ENCODE results near the gene KRTAP9-1. TPM values are rescaled to one million over a fixed set of nuclear protein-coding genes. Genes with fewer than 3 reads are reported as not detected.

KRTAP9-1 gene
- total and polyA plus RNA-seq, 4 experiments from 2014 or later: not detected

GRCh38 chr17:41178843-41179616 is 10.7 kb upstream of the KRTAP9-1 start:
- no peak for DNase-seq
- POLR2A ChIA-PET (ENCODE audit: partially characterized antibody): interaction anchor here (1.2 kb wide), 1 partner anchor 39 kb away, joined by 3 read pairs; the partner anchor contains the start of gene KRTAP4-6
- H3K27me3 ChIP-seq (ENCODE audit: insufficient read depth, low read length): no peaks in the 10 kb centered on the region

DNA sequence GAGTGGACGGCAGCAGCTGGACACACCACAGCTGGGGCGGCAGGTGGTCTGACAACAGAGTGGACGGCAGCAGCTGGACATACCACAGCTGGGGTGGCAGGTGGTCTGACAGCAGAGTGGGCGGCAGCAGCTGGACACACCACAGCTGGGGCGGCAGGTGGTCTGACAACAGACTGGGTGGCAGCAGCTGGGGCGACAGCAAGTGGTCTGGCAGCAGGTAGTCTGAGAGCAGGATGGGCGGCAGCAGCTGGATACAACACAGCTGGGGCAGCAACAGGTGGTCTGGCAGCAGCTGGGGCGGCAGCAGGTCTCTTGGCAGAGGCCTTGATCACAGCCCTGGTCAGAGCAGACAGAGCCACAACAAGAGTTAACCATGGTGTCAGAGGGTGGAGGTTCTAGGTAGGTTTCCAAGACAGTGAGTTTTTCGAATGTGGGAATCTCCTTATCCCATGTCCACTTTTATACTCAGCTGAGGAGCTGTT is 5.2 kb upstream of the KRTAP9-1 start, which contains the start of gene KRTAP4-1:
TSS of gene KRTAP4-1 (minus strand) at position 432 of the 482 bp plus-strand sequence. CDS start at position 375, 57 bp downstream.
- Mint-ChIP-seq H3K4me1 (no peaks in the 10 kb centered on the region), H3K9me3 (peaks cover 0 to 5% (median 0%) of the 10 kb centered on the region in 8 donors), H3K36me3 (no peaks in the 10 kb centered on the region), H3K4me3 (no peak within 1 kb of the TSS), H3K27ac (no peak within 1 kb of the TSS), H3K27me3 (peaks cover 3 to 18% of the 10 kb centered on the region in 2 donors)
- H3K27ac ChIP-seq (ENCODE audit: low read depth, low read length): no peak within 1 kb of the TSS
- H3K36me3 ChIP-seq (ENCODE audit: insufficient read depth, low read length): no peaks in the 10 kb centered on the region
- H3K4me3 ChIP-seq (ENCODE audit: low read length in 2 of 2): no peak within 1 kb of the TSS
- ChIA-PET CTCF (ENCODE audit: partially characterized antibody) (no interaction called here), POLR2A (ENCODE audit: partially characterized antibody) (no interaction called here)
- H3K4me1 ChIP-seq (ENCODE audit: insufficient read depth, low read length): no peaks in the 10 kb centered on the region
- H3K9me3 ChIP-seq (ENCODE audit: control insufficient read depth in 1 of 2, low read length in 2 of 2): no peaks in the 10 kb centered on the region
- no peaks in the 10 kb centered on the region for H3K27me3 ChIP-seq (ENCODE audit: insufficient read depth, low read length)
- intact Hi-C loops (cut with micrococcal nuclease): no loop called here
- DNase-seq: no peak

More at GRCh38 chr17:41178843-41179616, 10.7 kb upstream of the KRTAP9-1 start:
- no peak overlapping the region for H3K4me3 Mint-ChIP-seq
- no peaks in the 10 kb centered on the region for H3K4me1 Mint-ChIP-seq
- H3K27me3 Mint-ChIP-seq: peaks cover 0 to 3% of the 10 kb centered on the region in 2 donors
- H3K27ac Mint-ChIP-seq: peak overlapping the region in 1 of 7 donors; percentile 3
- intact Hi-C loops (cut with micrococcal nuclease): no loop called here
- Histone ChIP-seq H3K9me3 (ENCODE audit: control insufficient read depth in 1 of 2, low read length in 2 of 2) (no peaks in the 10 kb centered on the region), H3K27ac (ENCODE audit: low read depth, low read length) (no peak overlapping the region), H3K4me1 (ENCODE audit: insufficient read depth, low read length) (no peaks in the 10 kb centered on the region), H3K36me3 (ENCODE audit: insufficient read depth, low read length) (no peaks in the 10 kb centered on the region), H3K4me3 (ENCODE audit: low read length in 2 of 2) (no peak overlapping the region)
- peaks cover 0 to 5% (median 0%) of the 10 kb centered on the region in 8 donors for H3K9me3 Mint-ChIP-seq
- CTCF ChIA-PET (ENCODE audit: partially characterized antibody): no interaction called here
- H3K36me3 Mint-ChIP-seq: no peaks in the 10 kb centered on the region

GRCh38 chr17:41185001-41185400 is 4.7 kb upstream of the KRTAP9-1 start:
- Histone ChIP-seq H3K27me3 (ENCODE audit: insufficient read depth, low read length) (no peaks in the 10 kb centered on the region), H3K9me3 (ENCODE audit: control insufficient read depth in 1 of 2, low read length in 2 of 2) (no peaks in the 10 kb centered on the region), H3K27ac (ENCODE audit: low read depth, low read length) (no peak overlapping the region), H3K36me3 (ENCODE audit: insufficient read depth, low read length) (no peaks in the 10 kb centered on the region), H3K4me1 (ENCODE audit: insufficient read depth, low read length) (no peaks in the 10 kb centered on the region), H3K4me3 (ENCODE audit: low read length in 2 of 2) (no peak overlapping the region)
- H3K36me3 Mint-ChIP-seq: no peaks in the 10 kb centered on the region
- POLR2A ChIA-PET (ENCODE audit: partially characterized antibody): no interaction called here
- no peak overlapping the region for H3K4me3 Mint-ChIP-seq
- H3K27ac Mint-ChIP-seq: no peak overlapping the region
- intact Hi-C loops (cut with micrococcal nuclease): no loop called here
- H3K27me3 Mint-ChIP-seq: peaks cover 3 to 18% of the 10 kb centered on the region in 2 donors
- CTCF ChIA-PET (ENCODE audit: partially characterized antibody): no interaction called here
- DNase-seq: no peak
- no peaks in the 10 kb centered on the region for H3K4me1 Mint-ChIP-seq
- H3K9me3 Mint-ChIP-seq: peaks cover 0 to 5% (median 0%) of the 10 kb centered on the region in 8 donors

- Histone ChIP-seq H3K4me1 (ENCODE audit: insufficient read depth, low read length) (no peaks in the 10 kb centered on the region), H3K27me3 (ENCODE audit: insufficient read depth, low read length) (no peaks in the 10 kb centered on the region), H3K36me3 (ENCODE audit: insufficient read depth, low read length) (no peaks in the 10 kb centered on the region), H3K9me3 (ENCODE audit: control insufficient read depth in 1 of 2, low read length in 2 of 2) (no peaks in the 10 kb centered on the region), H3K27ac (ENCODE audit: low read depth, low read length) (no peak overlapping the region), H3K4me3 (ENCODE audit: low read length in 2 of 2) (no peak overlapping the region)
- Mint-ChIP-seq H3K4me1 (no peaks in the 10 kb centered on the region), H3K27ac (no peak overlapping the region), H3K27me3 (peaks cover 9 to 32% of the 10 kb centered on the region in 2 donors), H3K4me3 (no peak overlapping the region), H3K9me3 (peaks cover 0 to 5% (median 0%) of the 10 kb centered on the region in 8 donors), H3K36me3 (no peaks in the 10 kb centered on the region)
- CTCF ChIA-PET (ENCODE audit: partially characterized antibody): no interaction called here
- no peak for DNase-seq
- POLR2A ChIA-PET (ENCODE audit: partially characterized antibody): no interaction called here
- intact Hi-C loops (cut with micrococcal nuclease): no loop called here
Measured at GRCh38 chr17:41186872-41187271, 2.8 kb upstream of the KRTAP9-1 start.

DNA sequence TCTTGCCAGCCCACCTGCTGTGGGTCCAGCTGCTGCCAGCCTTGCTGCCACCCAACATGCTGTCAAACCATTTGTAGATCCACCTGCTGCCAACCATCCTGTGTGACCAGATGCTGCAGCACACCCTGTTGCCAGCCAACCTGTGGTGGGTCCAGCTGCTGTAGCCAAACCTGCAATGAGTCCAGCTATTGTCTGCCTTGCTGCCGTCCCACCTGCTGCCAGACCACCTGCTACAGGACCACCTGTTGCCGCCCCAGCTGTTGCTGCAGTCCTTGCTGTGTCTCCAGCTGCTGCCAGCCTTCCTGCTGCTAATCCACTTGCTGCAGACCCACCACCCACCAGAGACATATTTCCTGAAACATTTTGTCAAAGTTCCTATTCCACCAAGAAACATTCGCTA is 641 bp downstream of the KRTAP9-1 start:
- no peak overlapping the region for H3K27ac ChIP-seq (ENCODE audit: low read depth, low read length)
- H3K9me3 ChIP-seq (ENCODE audit: control insufficient read depth in 1 of 2, low read length in 2 of 2): no peaks in the 10 kb centered on the region
- no peak for DNase-seq
- H3K4me1 Mint-ChIP-seq: peaks cover 0 to 5% (median 0%) of the 10 kb centered on the region in 4 donors
- peaks cover 0 to 5% (median 1%) of the 10 kb centered on the region in 8 donors for H3K9me3 Mint-ChIP-seq
- POLR2A ChIA-PET (ENCODE audit: partially characterized antibody): no interaction called here
- no peak overlapping the region for H3K27ac Mint-ChIP-seq
- H3K27me3 Mint-ChIP-seq: peaks cover 9 to 27% of the 10 kb centered on the region in 2 donors
- H3K4me1 ChIP-seq (ENCODE audit: insufficient read depth, low read length): no peaks in the 10 kb centered on the region
- no peaks in the 10 kb centered on the region for H3K36me3 Mint-ChIP-seq
- no peak overlapping the region for H3K4me3 ChIP-seq (ENCODE audit: low read length in 2 of 2)
- no peak overlapping the region for H3K4me3 Mint-ChIP-seq
- H3K36me3 ChIP-seq (ENCODE audit: insufficient read depth, low read length): no peaks in the 10 kb centered on the region
- intact Hi-C loops (cut with micrococcal nuclease): no loop called here
- no peaks in the 10 kb centered on the region for H3K27me3 ChIP-seq (ENCODE audit: insufficient read depth, low read length)
- CTCF ChIA-PET (ENCODE audit: partially characterized antibody): no interaction called here

DNA sequence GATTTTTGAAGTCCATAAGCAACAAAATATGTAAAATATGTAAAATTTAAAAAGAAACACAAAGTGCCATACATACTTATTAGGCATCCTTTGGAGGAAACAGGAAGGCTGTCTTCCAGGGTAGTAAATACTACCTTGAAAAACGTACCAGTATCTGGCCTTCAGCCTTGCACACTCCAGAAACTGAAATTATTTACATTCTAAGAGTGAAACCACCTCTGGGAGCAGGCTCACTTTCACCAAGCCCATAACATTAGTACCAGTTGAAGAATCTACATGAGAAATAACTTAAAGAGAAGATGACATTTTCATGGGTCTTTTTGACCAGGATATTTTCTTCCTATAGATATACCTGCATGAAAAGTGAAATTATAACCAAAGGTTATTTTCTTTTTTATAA is 6.4 kb downstream of the KRTAP9-1 start:
- Mint-ChIP-seq H3K4me3 (no peak overlapping the region), H3K4me1 (peaks cover 0 to 5% (median under 1%) of the 10 kb centered on the region in 4 donors), H3K27me3 (peaks cover 1 to 12% of the 10 kb centered on the region in 2 donors), H3K9me3 (peaks cover 0 to 9% (median 5%) of the 10 kb centered on the region in 8 donors), H3K27ac (no peak overlapping the region), H3K36me3 (no peaks in the 10 kb centered on the region)
- Histone ChIP-seq H3K9me3 (ENCODE audit: control insufficient read depth in 1 of 2, low read length in 2 of 2) (no peaks in the 10 kb centered on the region), H3K27me3 (ENCODE audit: insufficient read depth, low read length) (no peaks in the 10 kb centered on the region), H3K4me1 (ENCODE audit: insufficient read depth, low read length) (no peaks in the 10 kb centered on the region), H3K27ac (ENCODE audit: low read depth, low read length) (no peak overlapping the region), H3K4me3 (ENCODE audit: low read length in 2 of 2) (no peak overlapping the region), H3K36me3 (ENCODE audit: insufficient read depth, low read length) (no peaks in the 10 kb centered on the region)
- CTCF ChIA-PET (ENCODE audit: partially characterized antibody): no interaction called here
- intact Hi-C loops (cut with micrococcal nuclease): no loop called here
- POLR2A ChIA-PET (ENCODE audit: partially characterized antibody): no interaction called here
- DNase-seq: no peak

DNA sequence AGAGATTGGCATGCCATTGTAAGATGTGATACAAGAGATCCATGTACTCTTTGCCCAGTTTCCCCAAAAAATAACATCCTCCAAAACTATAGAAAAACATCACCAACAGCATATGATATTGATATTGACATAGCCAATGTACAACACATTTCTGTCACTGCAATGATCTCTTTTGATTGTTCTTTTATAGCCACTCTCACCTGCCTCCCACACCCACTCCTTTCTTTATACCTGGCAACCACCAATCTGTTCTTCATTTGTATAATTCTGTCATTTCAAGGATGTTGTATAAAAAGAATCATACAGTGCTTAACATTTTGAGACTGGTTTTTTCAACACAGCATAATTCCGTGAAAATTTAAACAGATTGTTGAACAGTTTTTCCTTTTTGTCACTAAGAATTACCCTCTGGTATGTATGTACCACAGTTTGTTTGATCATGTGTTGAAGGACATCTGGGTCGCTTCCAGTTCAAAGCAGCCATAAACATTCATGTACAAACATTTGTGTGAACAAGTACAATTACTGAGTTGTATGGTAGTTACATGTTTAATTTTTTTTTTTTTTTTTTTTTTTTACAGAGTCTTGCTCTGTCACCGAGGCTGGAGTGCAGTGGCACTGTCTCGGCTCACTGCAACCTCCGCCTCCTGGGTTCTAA is 9.9 kb downstream of the KRTAP9-1 start:
- CTCF ChIA-PET (ENCODE audit: partially characterized antibody): no interaction called here
- POLR2A ChIA-PET (ENCODE audit: partially characterized antibody): no interaction called here
- Histone ChIP-seq H3K4me3 (ENCODE audit: low read length in 2 of 2) (no peak overlapping the region), H3K9me3 (ENCODE audit: control insufficient read depth in 1 of 2, low read length in 2 of 2) (no peaks in the 10 kb centered on the region), H3K27ac (ENCODE audit: low read depth, low read length) (no peak overlapping the region), H3K4me1 (ENCODE audit: insufficient read depth, low read length) (no peaks in the 10 kb centered on the region), H3K36me3 (ENCODE audit: insufficient read depth, low read length) (no peaks in the 10 kb centered on the region), H3K27me3 (ENCODE audit: insufficient read depth, low read length) (no peaks in the 10 kb centered on the region)
- intact Hi-C loops (cut with micrococcal nuclease): no loop called here
- H3K27me3 Mint-ChIP-seq: peaks cover 0 to 6% of the 10 kb centered on the region in 2 donors
- H3K36me3 Mint-ChIP-seq: no peaks in the 10 kb centered on the region
- H3K4me3 Mint-ChIP-seq: no peak overlapping the region
- peaks cover 0 to 1% (median 0%) of the 10 kb centered on the region in 4 donors for H3K4me1 Mint-ChIP-seq
- peaks cover 0 to 8% (median 2%) of the 10 kb centered on the region in 8 donors for H3K9me3 Mint-ChIP-seq
- no peak overlapping the region for H3K27ac Mint-ChIP-seq
- no peak for DNase-seq

All from CD4-positive, alpha-beta memory T cell (primary cell).